Inflammatory macrophage (primary cell): ENCODE measurements around the gene ARHGDIB.

Experiments used
- DNase-seq, 2 donors: peaks; one replicate each; pipeline ENCODE4 v3.0.0-alpha.2; 2020 to 2022

The ARHGDIB gene

DNA sequence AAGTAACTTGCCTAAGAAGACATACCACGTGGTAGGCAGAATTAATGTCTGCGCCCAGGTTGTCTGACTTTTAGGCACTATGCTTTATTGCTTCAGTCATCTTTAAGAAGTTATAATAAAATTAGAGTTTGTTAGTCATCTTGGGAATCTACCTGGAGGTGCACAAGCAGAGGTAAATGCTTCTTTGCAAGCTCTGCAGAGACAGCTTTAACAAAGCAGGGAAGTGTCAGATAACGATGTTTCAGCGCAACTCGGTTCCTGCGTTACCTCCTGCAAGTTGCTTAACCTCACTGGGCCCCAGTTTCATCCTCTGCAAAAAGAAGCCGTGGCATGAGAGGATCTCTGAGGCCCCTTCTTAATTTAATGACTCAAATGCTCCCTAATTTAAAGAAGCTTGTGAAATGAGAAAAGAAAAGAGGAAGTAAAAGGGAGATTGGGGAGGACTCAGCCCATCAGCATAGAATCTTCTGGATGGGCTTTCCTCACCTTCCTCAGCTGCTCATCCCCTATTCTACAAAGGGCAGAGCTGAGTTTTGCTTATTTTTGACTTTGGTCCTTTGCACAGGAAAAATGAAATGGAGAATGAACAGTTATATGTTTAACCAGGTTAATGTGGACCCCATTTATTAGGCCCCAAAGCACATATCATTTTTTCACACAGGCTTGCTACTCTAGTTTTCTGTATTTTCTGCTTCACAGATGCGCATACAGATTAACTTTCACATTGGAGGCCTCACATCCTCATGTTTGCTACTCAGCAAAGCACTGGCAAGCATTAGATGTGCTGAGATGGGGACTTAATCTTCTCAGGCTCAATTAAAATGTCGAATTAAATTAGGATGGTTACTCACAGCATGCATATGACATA lies 5.1 kb downstream of the ARHGDIB start:
- peak; percentile 53 to 69 for DNase-seq

GRCh38 chr12:14954269-14954668 lies 7.1 kb downstream of the ARHGDIB start:
- peak; percentile 37 to 38 for DNase-seq

GRCh38 chr12:14953752-14954151 lies 7.6 kb downstream of the ARHGDIB start:
- no peak for DNase-seq

DNA sequence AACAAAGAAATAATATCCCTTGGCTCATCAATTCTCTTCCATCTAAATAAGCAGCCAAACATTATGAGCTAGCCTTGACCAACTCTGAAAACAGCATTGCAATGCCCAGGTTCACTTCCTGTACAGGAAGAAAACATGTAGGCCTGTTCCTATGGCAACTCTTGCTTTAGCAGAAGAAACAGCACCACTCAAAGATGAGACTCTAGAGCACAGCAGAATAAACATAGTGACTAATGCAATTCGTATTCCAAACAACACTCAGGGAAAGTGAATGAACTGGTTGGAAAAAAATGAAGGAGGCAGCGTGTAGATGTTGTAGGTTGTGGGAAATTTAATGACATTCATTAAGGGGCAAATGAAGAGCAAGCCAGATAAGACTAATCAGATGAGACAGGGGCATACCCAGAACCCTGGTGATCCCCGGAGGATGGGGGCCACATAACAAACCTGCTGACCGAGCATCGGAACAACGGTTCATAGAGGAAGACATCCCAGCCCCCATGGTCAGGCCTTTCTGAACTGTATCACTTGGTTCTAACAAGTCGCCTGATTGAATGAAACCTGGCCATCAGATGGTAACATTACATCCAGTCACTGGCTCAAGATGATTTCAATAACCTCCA lies 9.0 kb downstream of the ARHGDIB start:
- peak; percentile 76 to 82 for DNase-seq

- no peak for DNase-seq
These were observed 9.6 kb downstream of the ARHGDIB start for GRCh38 chr12:14951851-14952250.

DNA sequence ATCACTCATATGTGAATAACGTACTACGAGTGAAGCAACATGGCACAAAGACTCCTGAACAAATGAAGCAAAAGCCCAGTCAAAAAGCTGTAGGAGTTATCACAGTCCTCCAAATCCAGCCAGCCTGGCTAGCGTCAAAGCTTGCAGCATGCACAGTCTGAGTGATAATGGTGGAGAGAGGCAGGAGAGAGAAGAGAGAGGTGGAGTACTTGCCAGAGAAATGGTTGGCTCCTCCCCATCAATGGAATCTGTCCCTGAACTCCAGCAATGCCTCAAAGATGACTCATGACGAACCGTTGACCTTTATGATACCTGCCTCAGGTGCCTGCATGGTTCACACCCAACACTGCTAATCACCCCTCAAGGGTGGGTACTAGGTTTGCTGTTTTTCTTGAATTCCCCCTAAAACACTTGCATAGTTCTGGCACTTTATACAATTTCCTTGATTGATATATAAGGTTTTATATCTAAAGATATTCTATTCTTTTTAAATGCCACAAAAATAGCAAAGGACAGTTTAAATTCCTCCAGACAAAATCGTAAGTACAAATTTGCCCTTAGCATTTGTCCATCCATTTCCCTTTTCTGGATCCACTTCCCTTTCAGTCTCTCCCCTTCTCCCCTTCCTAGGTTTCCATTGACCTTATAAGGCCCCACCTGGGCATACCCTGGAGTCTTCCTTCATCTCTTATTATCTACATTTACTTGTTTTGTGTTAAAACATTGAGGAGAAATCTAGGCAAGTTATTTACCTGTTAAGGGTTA lies 10.2 kb downstream of the ARHGDIB start:
- DNase-seq: no peak

DNA sequence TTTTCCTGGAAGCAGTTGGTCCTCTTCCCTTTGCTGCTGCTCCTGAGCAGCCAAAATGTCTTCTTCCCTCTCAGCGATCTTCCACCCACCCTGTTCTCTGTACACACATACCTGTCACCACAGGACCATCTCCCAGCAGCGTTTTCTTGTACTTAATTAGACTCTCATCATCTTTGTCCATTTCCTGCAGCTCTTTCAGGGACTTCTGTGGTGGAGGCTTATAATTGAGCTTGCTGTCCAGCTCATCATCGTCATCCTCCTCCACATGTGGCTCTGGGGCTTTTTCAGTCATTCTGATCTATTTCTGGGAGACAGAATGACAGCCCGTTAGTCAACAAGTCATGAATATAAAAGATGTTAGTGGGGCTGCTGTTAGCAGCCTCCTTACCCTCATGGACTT lies 11.0 kb downstream of the ARHGDIB start:
- DNase-seq: peak in 1 of 2 donors; percentile 17

DNA sequence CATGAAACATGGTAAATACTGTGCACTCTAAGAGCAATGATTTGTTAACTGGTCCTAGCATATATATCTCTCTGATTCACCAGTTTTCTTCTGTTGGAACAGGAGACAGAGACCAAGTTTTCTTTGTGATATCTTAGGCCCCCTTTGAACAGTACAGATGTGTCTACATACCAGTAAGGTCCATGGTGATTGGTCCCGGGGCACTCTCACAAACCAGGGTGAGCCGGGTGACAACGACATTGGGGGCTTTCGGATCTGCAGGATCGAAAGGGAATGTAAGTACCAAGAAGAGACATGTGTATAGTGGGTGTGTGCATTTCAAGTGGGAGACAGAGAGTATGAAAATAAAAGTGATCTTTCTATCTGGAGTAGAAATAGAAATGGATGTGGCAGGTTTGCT lies 11.8 kb downstream of the ARHGDIB start:
- no peak for DNase-seq

DNA sequence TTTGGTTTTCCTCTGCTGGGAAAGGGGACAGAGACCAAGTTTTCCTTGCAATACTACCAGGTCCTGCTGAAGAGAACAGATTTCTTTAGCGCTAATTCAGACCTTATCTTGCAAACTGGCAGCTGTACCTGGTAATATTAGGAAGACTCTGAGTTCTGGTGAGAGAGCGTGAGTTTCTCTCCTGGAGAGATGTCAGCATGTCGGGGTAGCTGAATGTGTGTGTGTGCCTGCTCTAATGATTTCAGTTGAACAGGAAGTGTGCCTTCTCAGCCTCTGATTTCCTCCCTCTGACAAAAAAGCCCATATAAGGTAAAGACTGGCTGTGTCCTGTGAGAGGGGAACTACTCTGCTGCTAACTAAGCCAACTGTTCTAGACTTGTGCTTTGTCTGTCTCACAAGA lies 12.7 kb downstream of the ARHGDIB start:
- DNase-seq: peak; percentile 84 to 85

GRCh38 chr12:14946861-14947260 lies 14.5 kb downstream of the ARHGDIB start:
- no peak for DNase-seq

DNA sequence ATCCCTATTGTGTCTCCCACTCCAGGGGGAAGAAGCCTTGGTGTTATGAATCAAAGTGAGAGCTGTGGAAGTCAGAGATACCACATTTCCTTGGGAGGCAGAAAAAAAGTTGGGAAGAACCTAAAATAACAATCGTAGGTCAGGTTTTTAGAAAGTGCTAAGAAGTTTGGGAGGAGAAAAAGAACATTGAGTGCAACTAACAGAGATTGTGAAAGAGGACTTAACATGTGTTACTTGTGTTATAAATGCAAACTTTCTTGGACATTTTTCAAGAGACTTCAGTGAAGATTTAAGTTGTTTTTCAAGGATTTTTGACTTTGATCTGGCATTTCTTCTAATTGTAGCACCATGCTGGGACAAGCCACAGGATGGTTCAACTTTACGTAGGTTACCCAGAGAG lies 15.2 kb downstream of the ARHGDIB start:
- DNase-seq: no peak

DNA sequence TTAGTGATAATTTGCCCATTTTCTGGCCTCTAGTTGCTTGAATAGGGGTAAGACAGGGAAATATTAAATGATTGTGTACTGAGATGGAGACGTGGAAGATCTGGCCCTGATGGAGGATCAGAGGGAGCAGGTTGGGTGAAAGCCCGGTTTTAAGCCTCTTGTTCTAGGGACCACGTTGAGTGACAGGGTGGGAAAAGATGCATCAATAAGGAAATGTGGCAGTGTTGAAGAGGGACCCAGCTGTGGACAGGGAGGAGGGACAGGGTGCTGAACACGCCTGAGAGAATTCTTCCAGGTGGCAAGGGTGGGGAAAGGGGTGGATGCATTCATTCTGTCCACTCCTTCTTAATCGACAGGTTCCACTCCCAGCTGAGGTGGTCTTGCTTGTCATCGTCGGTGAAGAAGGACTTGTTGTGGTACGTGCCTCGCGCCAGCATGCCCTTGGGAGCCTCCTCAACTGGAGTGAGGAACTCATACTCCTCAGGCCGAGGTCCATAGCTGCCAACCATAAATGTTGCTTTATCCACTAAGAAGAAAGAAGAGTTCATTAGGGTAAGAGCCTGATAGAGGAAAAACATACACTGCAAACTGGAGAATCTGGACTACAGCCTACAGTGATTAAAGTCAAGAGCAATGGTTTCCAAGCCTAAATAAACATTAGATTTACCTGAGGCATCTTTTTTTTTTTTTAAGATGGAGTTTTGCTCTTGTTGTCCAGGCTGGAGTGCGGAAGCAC lies 19.0 kb downstream of the ARHGDIB start:
- no peak for DNase-seq

- no peak for DNase-seq
These were observed 20.0 kb downstream of the ARHGDIB start for GRCh38 chr12:14941369-14941768.

- DNase-seq: no peak
These were observed 23.1 kb downstream of the ARHGDIB start, which contains the start of gene ERP27 for GRCh38 chr12:14938301-14938700. ERP27 (minus strand) TSS chr12:14938537; CDS start chr12:14938508, 29 bp downstream.

GRCh38 chr12:14937689-14938088 lies 23.7 kb downstream of the ARHGDIB start:
- DNase-seq: peak; percentile 27 to 29

DNA sequence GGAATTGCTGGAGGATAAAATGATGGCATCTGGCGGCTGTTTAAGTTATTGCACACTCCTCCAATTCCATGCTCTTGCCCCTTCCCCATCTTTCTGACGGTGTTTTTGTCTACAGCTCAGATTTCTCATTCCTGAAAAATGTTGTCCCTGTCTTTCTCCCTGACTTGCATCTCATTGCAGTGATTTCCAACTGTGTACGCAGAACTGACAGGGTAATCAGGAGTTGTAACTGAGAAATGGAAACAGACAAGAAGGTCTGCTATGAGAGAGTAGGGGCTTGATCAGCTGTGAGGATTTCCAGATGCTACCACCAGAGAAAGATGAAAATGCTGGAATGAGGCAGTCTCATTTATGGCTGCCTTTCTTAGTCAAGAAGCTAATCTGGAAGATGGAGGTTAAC lies 24.4 kb downstream of the ARHGDIB start:
- no peak for DNase-seq

GRCh38 chr12:14936224-14936861 lies 25.1 kb downstream of the ARHGDIB start:
- DNase-seq: peak in 1 of 2 donors; percentile 24

- no peak for DNase-seq
These were observed 26.4 kb downstream of the ARHGDIB start for GRCh38 chr12:14935031-14935430.

DNA sequence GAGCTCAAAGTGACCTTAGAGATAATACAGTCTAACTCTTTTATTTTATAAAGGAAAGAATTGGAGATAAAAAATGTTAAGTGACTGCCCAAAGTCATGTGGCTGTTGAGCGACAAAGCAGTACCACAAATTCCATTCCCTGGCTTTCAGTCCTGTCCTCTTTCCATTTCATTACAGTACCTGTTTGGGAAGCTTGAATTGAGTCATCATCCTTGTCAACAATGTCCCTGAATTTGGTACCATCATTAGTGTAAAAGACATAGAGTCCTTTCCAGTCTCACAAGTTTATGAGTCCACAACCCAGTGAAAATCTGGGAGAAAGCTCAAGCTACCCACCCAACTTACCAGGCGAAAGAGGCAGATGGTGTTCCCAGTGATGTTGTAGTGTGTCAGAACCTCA lies 26.9 kb downstream of the ARHGDIB start:
- no peak for DNase-seq

GRCh38 chr12:14931791-14932560 lies 29.4 kb downstream of the ARHGDIB start:
- DNase-seq: no peak

GRCh38 chr12:14931359-14931758 lies 30.0 kb downstream of the ARHGDIB start:
- no peak for DNase-seq
